ENCODE measurements around the gene GPR157. TPM values are rescaled to one million over a fixed set of nuclear protein-coding genes. Genes with fewer than 3 reads are reported as not detected.
A peak's percentile ranks its signal among the peaks of the same experiment; 100 is the strongest.

GPR157 gene
- total RNA-seq, 4 donors from 2014 or later = 6.4 to 14.3 (median 9.8) TPM

GRCh38 chr1:9110669-9111356, 18.1 kb downstream of the GPR157 start:
- H3K27ac ChIP-seq = no peak overlapping the region
- no peaks in the 10 kb centered on the region for H3K36me3 ChIP-seq
- no peaks in the 10 kb centered on the region for H3K27me3 ChIP-seq
- no peak overlapping the region for H3K4me3 ChIP-seq
- no peaks in the 10 kb centered on the region for H3K9me3 ChIP-seq
- in situ Hi-C loops (cut with MboI; ENCODE audit: low pct_ligation_motif_present in 1 of 4, low pct_unique_long_range_greater_than_20kb in 1 of 4, low sequenced_read_pairs in 3 of 4) = loop anchor here in 2 of 4 donors (5.0 to 25.0 kb wide), 3 partner anchors 81 to 376 kb away; no protein-coding TSS in a partner anchor
- peaks cover 0 to 13% (median 4%) of the 10 kb centered on the region in 4 donors for H3K4me1 ChIP-seq
- TF ChIP-seq EP300 (IDR thresholded peaks at IDR 0.05; ENCODE audit: low read depth) (no peak), CTCF (IDR thresholded peaks at IDR 0.05) (peak; percentile 89 to 94 (median 91)), POLR2A (IDR thresholded peaks at IDR 0.05) (no peak), POLR2AphosphoS5 (IDR thresholded peaks at IDR 0.05) (no peak)
- 33 to 43% methylated on average over 2 to 18 of the region's 18 CpGs for WGBS, 2 donors (ENCODE audit: low coverage in 1 of 2)
- DNase-seq = peak; percentile 88
- intact Hi-C loops (cut with DNase I; ENCODE audit: low total_unique reads) = loop anchor here (5.0 kb wide), 1 partner anchor 86 kb away; no protein-coding TSS in a partner anchor

DNA sequence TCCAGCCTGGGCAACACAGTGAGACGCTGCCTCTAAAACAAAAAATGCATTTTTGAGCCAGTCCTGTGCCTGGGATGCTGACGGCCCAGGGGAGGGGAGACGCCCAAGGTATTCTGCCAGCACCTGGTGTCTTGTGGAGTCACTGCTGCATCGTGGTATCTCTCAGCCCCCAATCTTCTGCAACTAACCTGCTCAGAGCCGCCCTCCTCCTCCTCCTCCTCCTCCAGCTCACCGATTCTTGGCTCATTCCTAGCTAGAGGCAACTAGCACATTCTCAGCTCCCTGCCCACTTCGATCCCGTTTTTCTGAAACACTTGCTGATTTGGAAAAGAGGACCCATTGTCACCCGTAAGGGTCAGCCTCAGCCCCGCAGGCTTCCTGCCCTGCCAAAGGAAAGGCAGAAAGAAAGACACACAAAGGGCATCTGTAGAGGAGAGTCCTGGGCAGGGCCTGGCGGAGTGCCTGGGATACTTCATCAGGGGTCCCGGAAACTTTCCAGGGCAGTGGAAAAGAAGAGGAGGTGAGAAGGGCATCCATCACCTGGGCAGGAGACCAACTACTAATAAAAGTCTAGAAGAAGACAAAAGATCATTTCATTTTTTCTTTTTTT, 20.7 kb downstream of the GPR157 start:
- no peak for DNase-seq
- intact Hi-C loops (cut with DNase I; ENCODE audit: low total_unique reads) = no loop called here
- no peaks in the 10 kb centered on the region for H3K4me1 ChIP-seq
- TF ChIP-seq POLR2AphosphoS5 (IDR thresholded peaks at IDR 0.05) (no peak), CTCF (IDR thresholded peaks at IDR 0.05) (no peak), EP300 (IDR thresholded peaks at IDR 0.05; ENCODE audit: low read depth) (no peak), POLR2A (IDR thresholded peaks at IDR 0.05) (no peak)
- H3K36me3 ChIP-seq = peaks cover 0 to 11% (median 4%) of the 10 kb centered on the region in 4 donors
- no peaks in the 10 kb centered on the region for H3K9me3 ChIP-seq
- in situ Hi-C loops (cut with MboI; ENCODE audit: low pct_ligation_motif_present in 1 of 4, low pct_unique_long_range_greater_than_20kb in 1 of 4, low sequenced_read_pairs in 3 of 4) = loop anchor here in 3 of 4 donors (10.0 to 25.0 kb wide), 2 partner anchors 93 to 379 kb away; no protein-coding TSS in a partner anchor
- no peak overlapping the region for H3K27ac ChIP-seq
- H3K27me3 ChIP-seq = no peaks in the 10 kb centered on the region
- no peak overlapping the region for H3K4me3 ChIP-seq
- WGBS, 2 donors (ENCODE audit: low coverage in 1 of 2) = 80 to 95% methylated on average over 1 to 12 of the region's 12 CpGs

DNA sequence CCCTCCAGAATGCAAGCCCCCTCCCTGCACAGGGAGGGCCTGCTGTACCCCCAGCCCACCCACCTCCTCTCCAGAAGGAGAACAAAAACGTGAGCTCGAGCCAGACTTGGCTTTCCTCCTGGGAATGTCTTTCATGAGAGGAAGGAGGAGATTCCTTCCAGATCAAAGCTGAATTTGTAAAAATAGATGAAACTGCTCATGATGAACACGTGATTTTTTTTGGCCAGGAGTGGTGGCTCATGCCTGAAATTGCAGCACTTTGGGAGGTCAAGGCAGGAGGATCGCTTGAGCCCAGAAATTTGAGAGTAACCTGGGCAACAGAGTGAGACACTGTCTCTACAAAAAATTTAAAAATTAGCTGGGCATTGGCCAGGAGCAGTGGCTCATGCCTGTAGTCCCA, 21.8 kb downstream of the GPR157 start:
- H3K4me1 ChIP-seq = no peaks in the 10 kb centered on the region
- no peak overlapping the region for H3K27ac ChIP-seq
- TF ChIP-seq CTCF (IDR thresholded peaks at IDR 0.05) = no peak
- no peak for TF ChIP-seq POLR2A (IDR thresholded peaks at IDR 0.05)
- no peak for TF ChIP-seq EP300 (IDR thresholded peaks at IDR 0.05; ENCODE audit: low read depth)
- no peak for TF ChIP-seq POLR2AphosphoS5 (IDR thresholded peaks at IDR 0.05)
- peaks cover 0 to 11% (median 4%) of the 10 kb centered on the region in 4 donors for H3K36me3 ChIP-seq
- H3K4me3 ChIP-seq = no peak overlapping the region
- in situ Hi-C loops (cut with MboI; ENCODE audit: low pct_ligation_motif_present in 1 of 4, low pct_unique_long_range_greater_than_20kb in 1 of 4, low sequenced_read_pairs in 3 of 4) (loop anchor here in 3 of 4 donors (10.0 to 25.0 kb wide), 2 partner anchors 92 to 380 kb away; no protein-coding TSS in a partner anchor), intact Hi-C loops (cut with DNase I; ENCODE audit: low total_unique reads) (no loop called here)
- WGBS, 2 donors (ENCODE audit: low coverage in 1 of 2) = 63 to 67% methylated on average over 1 to 4 of the region's 4 CpGs
- no peaks in the 10 kb centered on the region for H3K9me3 ChIP-seq
- no peaks in the 10 kb centered on the region for H3K27me3 ChIP-seq
- no peak for DNase-seq

GRCh38 chr1:9106286-9106685, 22.6 kb downstream of the GPR157 start:
- no peaks in the 10 kb centered on the region for H3K4me1 ChIP-seq
- TF ChIP-seq POLR2AphosphoS5 (IDR thresholded peaks at IDR 0.05) (no peak), EP300 (IDR thresholded peaks at IDR 0.05; ENCODE audit: low read depth) (no peak)
- H3K27me3 ChIP-seq = no peaks in the 10 kb centered on the region
- peaks cover 0 to 11% (median 4%) of the 10 kb centered on the region in 4 donors for H3K36me3 ChIP-seq
- H3K27ac ChIP-seq = no peak overlapping the region
- no peaks in the 10 kb centered on the region for H3K9me3 ChIP-seq
- intact Hi-C loops (cut with DNase I; ENCODE audit: low total_unique reads) = no loop called here
- in situ Hi-C loops (cut with MboI; ENCODE audit: low pct_ligation_motif_present in 1 of 4, low pct_unique_long_range_greater_than_20kb in 1 of 4, low sequenced_read_pairs in 3 of 4) = loop anchor here in 3 of 4 donors (10.0 to 25.0 kb wide), 2 partner anchors 91 to 381 kb away; no protein-coding TSS in a partner anchor
- H3K4me3 ChIP-seq = no peak overlapping the region
- no peak for DNase-seq
- WGBS, 2 donors (ENCODE audit: low coverage in 1 of 2) = 97% methylated on average over 14 of the region's 14 CpGs; no CpG with 5 or more reads in 1 of the 2 donors

All from transverse colon (tissue), 4 donors.